HEK293T (cell line): ENCODE data around the gene RAB6A.

Source experiments
- ARNT ChIP-seq: fragments of 450-650 bp; IDR thresholded peaks from 2 replicates; pipeline ENCODE4 v1.6.1; 2017; ENCODE audit warnings: mild to moderate bottlenecking
- BHLHE40 ChIP-seq: fragments of 450-650 bp; IDR thresholded peaks from 2 replicates; pipeline ENCODE4 v1.6.1; 2016; ENCODE audit warnings: mild to moderate bottlenecking, moderate library complexity, borderline replicate concordance
- CTBP1 ChIP-seq: fragments of 450-650 bp; IDR thresholded peaks from 2 replicates; pipeline ENCODE4 v1.6.1; 2016; ENCODE audit warnings: borderline replicate concordance
- FOXK2 ChIP-seq: fragments of 450-650 bp; IDR thresholded peaks from 2 replicates; pipeline ENCODE4 v1.6.1; 2016; ENCODE audit warnings: mild to moderate bottlenecking
- SP1 ChIP-seq: fragments of 450-650 bp; IDR thresholded peaks from 2 replicates; pipeline ENCODE4 v1.6.1; 2017
- SUZ12 ChIP-seq: fragments of 450-650 bp; IDR thresholded peaks from 2 replicates; pipeline ENCODE4 v1.6.1; 2016; ENCODE audit warnings: mild to moderate bottlenecking
- TARDBP ChIP-seq: fragments of 450-650 bp; IDR thresholded peaks from 2 replicates; pipeline ENCODE4 v1.6.1; 2016

- TF ChIP-seq FOXK2 (no peak), CTBP1 (no peak), SUZ12 (no peak), SP1 (no peak), BHLHE40 (no peak), ARNT (no peak), TARDBP (no peak)
Measured at GRCh38 chr11:73810637-73811036, 49.8 kb upstream of the RAB6A start.
